SJSA1 (cell line): ENCODE measurements around the gene KCNQ1. TPM values are rescaled to one million over a fixed set of nuclear protein-coding genes. Genes with fewer than 3 reads are reported as not detected.

Source experiments
- DNase-seq, 2 experiments: peaks; one replicate each; pipeline ENCODE4 v3.0.0-alpha.2; 2015 to 2020; ENCODE audit warnings: low spot score in 2 of 2, low read depth in 1 of 2
- H3K27ac ChIP-seq: fragments of 250-450 bp; sonication (Bioruptor Pico); 2 replicates; pipeline ENCODE4 v1.5.1; 2020; ENCODE audit warnings: mild to moderate bottlenecking, moderate library complexity
- H3K27me3 ChIP-seq: fragments of 250-450 bp; sonication (Bioruptor Pico); replicated peaks from 2 replicates; pipeline ENCODE4 v1.5.1; 2020; ENCODE audit warnings: mild to moderate bottlenecking, moderate library complexity
- H3K36me3 ChIP-seq: fragments of 250-450 bp; sonication (Bioruptor Pico); 2 replicates; pipeline ENCODE4 v1.5.1; 2020; ENCODE audit warnings: mild to moderate bottlenecking
- H3K4me1 ChIP-seq: fragments of 250-450 bp; sonication (Bioruptor Pico); replicated peaks from 2 replicates; pipeline ENCODE4 v1.6.1; 2021; ENCODE audit warnings: mild to moderate bottlenecking
- H3K4me3 ChIP-seq: fragments of 250-450 bp; sonication (Bioruptor Pico); 2 replicates; pipeline ENCODE4 v1.5.1; 2020; ENCODE audit warnings: mild to moderate bottlenecking
- H3K9me3 ChIP-seq: fragments of 250-450 bp; sonication (Bioruptor Pico); replicated peaks from 2 replicates; pipeline ENCODE4 v1.5.1; 2020; ENCODE audit warnings: mild to moderate bottlenecking
- total RNA-seq: library from RNA; depleted of rRNA; stranded (reverse); fragments of >200 nt; shearing (Covaris generic); gene quantifications from 2 replicates; pipeline ENCODE4 v1.2.3, GENCODE V29; 2014

The KCNQ1 gene
- total RNA-seq, 1 experiment from 2014 or later = not detected

DNA sequence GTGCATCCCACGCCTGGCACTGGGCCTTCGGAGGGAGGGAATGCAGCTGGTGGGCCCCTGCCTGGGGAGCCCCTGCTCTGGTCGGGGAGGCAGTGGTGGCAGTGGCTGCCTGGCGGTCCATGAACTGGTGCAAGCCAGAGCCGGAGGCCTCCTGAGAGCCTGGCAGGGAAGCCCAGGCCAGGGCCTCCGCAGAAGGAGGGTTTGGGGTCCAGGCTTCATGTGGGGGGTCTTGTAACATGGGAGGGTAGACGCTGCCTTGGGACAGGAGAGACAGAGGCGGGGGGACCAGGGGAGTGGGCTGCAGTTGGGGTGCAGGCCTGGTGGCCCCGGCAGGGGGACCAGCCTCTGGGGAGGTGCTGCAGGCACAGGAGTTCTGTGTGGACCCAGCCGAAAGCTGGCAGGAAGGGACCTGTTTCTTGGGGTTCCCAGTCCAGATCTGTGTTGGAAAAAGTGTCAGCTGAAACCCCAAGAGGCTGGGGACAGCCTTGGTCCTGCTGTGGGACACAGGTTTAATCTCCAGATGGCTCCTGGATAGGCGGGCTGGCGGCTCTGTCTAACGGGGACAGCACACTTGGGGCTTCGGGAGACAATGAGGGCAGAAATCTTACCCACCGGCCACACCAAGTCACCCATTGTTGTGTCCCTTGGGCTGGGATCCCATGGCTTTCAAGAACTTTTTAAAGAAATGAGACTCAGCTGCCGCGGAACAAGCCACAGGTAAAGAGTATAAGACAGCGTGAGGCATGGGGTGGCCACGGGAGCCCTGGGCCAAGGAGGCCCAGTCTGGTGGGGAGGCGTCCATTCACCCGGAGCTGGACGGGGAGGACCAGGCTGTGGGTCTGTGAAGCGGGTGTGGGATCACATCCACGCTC, 73.5 kb downstream of the KCNQ1 start:
- Histone ChIP-seq H3K27me3 (peaks cover 55% of the 10 kb centered on the region), H3K9me3 (no peaks in the 10 kb centered on the region; the same call in 1 of the 2 replicates), H3K36me3 (no peaks in the 10 kb centered on the region), H3K4me1 (no peaks in the 10 kb centered on the region), H3K4me3 (no peak overlapping the region), H3K27ac (no peak overlapping the region)
- peak in 1 of 2 experiments; percentile 35 for DNase-seq

GRCh38 chr11:2518983-2519340, 74.2 kb downstream of the KCNQ1 start:
- Histone ChIP-seq H3K4me3 (no peak overlapping the region), H3K9me3 (no peaks in the 10 kb centered on the region; the same call in 1 of the 2 replicates), H3K4me1 (no peaks in the 10 kb centered on the region), H3K27ac (no peak overlapping the region), H3K36me3 (no peaks in the 10 kb centered on the region), H3K27me3 (peaks cover 58% of the 10 kb centered on the region)
- DNase-seq = peak in 1 of 2 experiments; percentile 45

DNA sequence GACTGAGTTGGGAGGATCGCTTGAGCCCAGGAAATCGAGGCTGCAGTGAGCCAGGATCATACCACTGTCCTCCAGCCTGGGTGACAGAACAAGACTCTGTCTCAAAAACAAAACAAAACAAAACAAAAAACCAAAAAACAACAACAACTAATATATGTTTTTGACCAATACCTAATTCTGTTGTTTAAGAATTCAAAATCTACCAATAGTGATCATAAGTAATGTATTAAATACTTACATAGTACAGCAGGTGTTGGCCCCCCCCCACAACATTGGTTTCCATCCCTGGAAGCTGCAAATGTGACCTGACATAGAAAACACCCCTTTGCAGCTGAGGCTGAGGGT, 74.7 kb downstream of the KCNQ1 start:
- H3K4me1 ChIP-seq = no peaks in the 10 kb centered on the region
- no peak overlapping the region for H3K4me3 ChIP-seq
- H3K27ac ChIP-seq = no peak overlapping the region
- H3K36me3 ChIP-seq = no peaks in the 10 kb centered on the region
- peaks cover 62% of the 10 kb centered on the region for H3K27me3 ChIP-seq
- no peak for DNase-seq
- H3K9me3 ChIP-seq = no peaks in the 10 kb centered on the region; the same call in 1 of the 2 replicates

DNA sequence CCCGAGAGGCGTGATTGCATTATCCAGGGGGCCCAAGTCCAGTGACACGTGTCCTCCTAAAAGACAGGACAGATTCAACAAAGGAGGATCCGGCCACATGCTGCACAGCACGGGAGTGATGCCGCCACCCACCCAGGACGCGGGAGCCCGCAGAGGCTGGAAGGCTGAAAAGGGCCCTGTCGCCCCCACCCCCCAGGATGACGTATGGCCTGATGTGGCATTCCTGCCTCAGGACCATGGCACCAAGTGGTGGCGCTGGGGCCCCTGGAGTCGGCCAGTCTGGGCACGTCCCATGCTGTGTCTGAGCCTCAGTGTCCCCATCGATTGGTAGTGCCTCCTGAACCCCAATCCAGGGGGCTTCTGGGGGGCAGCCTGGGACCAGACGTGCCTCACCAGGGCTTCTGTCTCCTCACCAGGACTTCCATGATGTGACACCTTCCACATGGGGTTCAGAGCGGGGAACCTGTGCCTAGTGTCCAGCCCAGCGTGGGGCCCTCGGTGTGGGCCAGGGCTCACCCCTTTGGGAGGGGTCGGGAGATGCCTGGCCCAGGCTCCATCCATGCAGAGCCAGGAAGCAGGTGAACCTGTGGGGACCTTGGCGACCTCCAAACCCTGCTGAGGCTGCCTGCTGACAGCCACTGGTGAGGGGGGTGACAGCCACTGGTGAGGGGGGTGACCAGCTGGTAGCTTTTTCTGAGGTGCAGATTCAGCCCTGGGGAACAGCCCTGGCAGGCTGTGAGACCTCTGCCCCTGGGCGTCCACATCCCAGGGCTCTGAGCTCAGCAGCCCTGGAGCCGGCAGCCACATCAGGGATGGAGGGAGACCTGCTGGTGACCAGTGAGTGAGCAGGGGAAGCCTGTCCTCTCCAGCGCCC, 75.3 kb downstream of the KCNQ1 start:
- Histone ChIP-seq H3K9me3 (no peaks in the 10 kb centered on the region; the same call in 1 of the 2 replicates), H3K27ac (no peak overlapping the region), H3K4me3 (no peak overlapping the region), H3K36me3 (no peaks in the 10 kb centered on the region), H3K27me3 (peaks cover 68% of the 10 kb centered on the region), H3K4me1 (no peaks in the 10 kb centered on the region)
- DNase-seq = peak in 1 of 2 experiments; percentile 47

GRCh38 chr11:2520736-2521035, 75.9 kb downstream of the KCNQ1 start:
- no peaks in the 10 kb centered on the region for H3K36me3 ChIP-seq
- H3K4me3 ChIP-seq = no peak overlapping the region
- no peaks in the 10 kb centered on the region for H3K4me1 ChIP-seq
- no peaks in the 10 kb centered on the region; the same call in 1 of the 2 replicates for H3K9me3 ChIP-seq
- peaks cover 73% of the 10 kb centered on the region for H3K27me3 ChIP-seq
- no peak overlapping the region for H3K27ac ChIP-seq
- no peak for DNase-seq

- H3K4me3 ChIP-seq = no peak overlapping the region
- no peaks in the 10 kb centered on the region for H3K36me3 ChIP-seq
- peaks cover 79% of the 10 kb centered on the region for H3K27me3 ChIP-seq
- peak in 1 of 2 experiments; percentile 47 for DNase-seq
- H3K9me3 ChIP-seq = no peaks in the 10 kb centered on the region; the same call in 1 of the 2 replicates
- H3K4me1 ChIP-seq = no peaks in the 10 kb centered on the region
- H3K27ac ChIP-seq = no peak overlapping the region
Measured at GRCh38 chr11:2521081-2521732, 76.4 kb downstream of the KCNQ1 start.

DNA sequence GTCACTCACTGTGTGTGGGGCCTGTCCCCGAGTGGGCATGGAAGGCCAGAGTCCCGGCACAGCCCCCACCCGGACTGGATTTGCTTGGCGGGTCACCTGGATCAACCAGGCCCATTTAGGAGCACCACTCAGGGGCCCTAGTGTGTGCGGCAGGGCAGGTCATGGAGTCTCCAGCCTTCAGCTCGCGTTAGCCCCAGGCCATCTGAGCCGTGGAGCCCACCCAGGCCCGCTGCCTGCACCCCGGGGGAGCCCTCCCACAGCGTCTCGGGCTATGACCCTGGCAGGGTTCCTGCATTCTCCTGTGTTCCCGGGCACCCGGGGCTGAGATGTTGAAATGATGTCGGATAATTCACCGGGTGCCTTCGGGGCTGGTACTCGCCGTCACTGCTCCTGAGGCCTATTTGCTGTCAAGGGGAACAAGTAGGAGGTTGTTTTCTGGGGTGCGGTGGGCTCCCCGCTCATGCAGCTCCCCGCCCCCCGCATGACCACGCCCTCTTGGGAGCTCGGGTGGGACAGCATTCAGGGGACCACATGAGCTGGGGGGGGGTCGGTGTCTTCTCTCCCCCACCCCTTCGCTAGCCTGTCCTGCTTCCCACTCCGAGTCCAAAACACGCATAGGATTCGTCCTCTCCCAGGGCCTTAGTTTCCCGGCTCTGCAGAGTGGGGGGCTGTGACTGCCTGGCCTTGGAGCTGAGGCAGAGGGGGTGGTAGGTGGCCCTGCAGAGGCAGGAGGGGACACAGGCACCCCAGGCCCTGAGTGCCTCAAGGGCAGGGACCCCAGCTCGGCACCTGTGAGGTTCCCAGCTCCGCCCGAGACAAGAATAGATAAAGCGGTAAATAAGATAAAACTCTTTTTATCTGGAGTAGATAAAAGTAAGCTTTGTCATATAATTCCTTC, 77.2 kb downstream of the KCNQ1 start:
- H3K27me3 ChIP-seq = peaks cover 85% of the 10 kb centered on the region
- DNase-seq = peak in 1 of 2 experiments; percentile 46
- no peak overlapping the region for H3K4me3 ChIP-seq

DNA sequence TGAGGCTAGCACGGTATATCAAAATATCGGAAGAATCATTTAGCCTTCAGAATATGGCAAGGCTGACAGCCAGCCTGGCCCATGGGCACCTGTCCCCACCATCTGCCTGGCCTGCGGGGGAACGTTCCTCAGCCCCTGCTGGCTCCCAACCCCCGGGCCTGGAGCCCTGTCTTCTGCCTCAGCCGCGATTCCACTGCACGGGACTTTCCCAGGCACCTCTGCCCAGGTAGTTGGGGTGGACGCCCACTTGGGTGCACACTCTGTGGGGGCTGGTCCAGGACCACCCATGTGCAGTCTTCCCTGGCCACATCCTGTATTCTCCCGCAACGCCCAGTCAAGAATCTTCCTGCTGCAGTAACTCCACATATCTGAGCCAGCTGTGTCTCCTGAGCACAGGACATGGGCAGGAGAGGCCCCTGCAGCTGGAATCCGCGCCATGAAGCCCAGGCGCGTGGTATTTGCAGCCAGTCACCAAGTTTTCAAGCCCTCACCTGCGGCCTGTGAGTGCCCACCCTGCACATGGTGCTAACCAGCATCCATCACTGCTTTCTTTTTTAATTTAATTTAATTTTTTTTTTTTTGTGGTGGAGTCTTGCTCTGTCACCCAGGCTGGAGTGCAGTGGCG, 77.9 kb downstream of the KCNQ1 start:
- DNase-seq = no peak
- H3K27me3 ChIP-seq = peaks cover 93% of the 10 kb centered on the region
- H3K36me3 ChIP-seq = no peaks in the 10 kb centered on the region
- no peak overlapping the region for H3K4me3 ChIP-seq
- H3K4me1 ChIP-seq = no peaks in the 10 kb centered on the region
- no peak overlapping the region for H3K27ac ChIP-seq
- H3K9me3 ChIP-seq = no peaks in the 10 kb centered on the region; the same call in 1 of the 2 replicates

More for the DNA sequence above, 77.2 kb downstream of the KCNQ1 start:
- Histone ChIP-seq H3K9me3 (no peaks in the 10 kb centered on the region; the same call in 1 of the 2 replicates), H3K4me1 (no peaks in the 10 kb centered on the region), H3K36me3 (no peaks in the 10 kb centered on the region), H3K27ac (no peak overlapping the region)

- Histone ChIP-seq H3K27ac (no peak overlapping the region), H3K27me3 (peaks cover 84% of the 10 kb centered on the region), H3K4me1 (no peaks in the 10 kb centered on the region), H3K36me3 (no peaks in the 10 kb centered on the region), H3K9me3 (no peaks in the 10 kb centered on the region; the same call in 1 of the 2 replicates), H3K4me3 (no peak overlapping the region)
- DNase-seq = peak in 1 of 2 experiments; percentile 44
Measured at GRCh38 chr11:2523821-2524391, 79.1 kb downstream of the KCNQ1 start.

DNA sequence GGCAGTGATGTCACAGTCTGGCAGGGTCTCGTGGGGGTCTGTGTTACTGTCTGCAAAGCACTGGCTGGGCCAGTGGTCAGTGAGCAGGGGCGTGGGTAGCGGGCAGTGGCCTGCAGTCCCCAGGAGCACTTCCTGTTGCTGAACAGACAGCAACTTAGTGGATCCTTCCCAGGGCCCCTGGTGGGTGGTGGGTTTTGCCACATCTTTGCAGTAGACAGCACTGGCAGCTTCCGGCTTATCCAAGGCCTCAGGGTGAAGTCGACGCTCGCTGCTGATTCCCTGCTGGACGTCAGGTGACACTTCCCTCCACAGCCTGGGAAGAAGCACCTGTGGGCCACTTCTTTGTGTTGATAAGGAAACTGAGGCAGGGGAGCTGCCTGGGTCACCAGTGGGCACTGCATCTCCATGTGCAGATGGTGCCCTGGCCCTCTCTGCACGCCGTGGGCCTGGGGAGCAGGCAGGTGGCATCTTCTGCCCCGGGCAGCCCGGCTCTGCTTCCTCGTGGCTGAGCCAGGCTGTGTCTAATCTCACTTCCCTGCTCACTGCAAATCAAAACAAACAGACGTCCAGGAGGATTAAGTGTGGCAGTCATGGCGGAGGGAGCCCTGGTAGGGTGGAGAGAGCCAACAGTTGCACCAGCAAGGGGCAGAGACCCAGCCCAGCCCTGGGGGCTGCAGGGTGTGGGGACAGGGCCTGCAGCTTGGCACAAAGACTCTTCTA, 79.8 kb downstream of the KCNQ1 start:
- peak in 1 of 2 experiments; percentile 44 for DNase-seq
- Histone ChIP-seq H3K27me3 (peaks cover 77% of the 10 kb centered on the region), H3K27ac (no peak overlapping the region), H3K4me3 (no peak overlapping the region), H3K9me3 (no peaks in the 10 kb centered on the region; the same call in 1 of the 2 replicates), H3K36me3 (no peaks in the 10 kb centered on the region), H3K4me1 (no peaks in the 10 kb centered on the region)

DNA sequence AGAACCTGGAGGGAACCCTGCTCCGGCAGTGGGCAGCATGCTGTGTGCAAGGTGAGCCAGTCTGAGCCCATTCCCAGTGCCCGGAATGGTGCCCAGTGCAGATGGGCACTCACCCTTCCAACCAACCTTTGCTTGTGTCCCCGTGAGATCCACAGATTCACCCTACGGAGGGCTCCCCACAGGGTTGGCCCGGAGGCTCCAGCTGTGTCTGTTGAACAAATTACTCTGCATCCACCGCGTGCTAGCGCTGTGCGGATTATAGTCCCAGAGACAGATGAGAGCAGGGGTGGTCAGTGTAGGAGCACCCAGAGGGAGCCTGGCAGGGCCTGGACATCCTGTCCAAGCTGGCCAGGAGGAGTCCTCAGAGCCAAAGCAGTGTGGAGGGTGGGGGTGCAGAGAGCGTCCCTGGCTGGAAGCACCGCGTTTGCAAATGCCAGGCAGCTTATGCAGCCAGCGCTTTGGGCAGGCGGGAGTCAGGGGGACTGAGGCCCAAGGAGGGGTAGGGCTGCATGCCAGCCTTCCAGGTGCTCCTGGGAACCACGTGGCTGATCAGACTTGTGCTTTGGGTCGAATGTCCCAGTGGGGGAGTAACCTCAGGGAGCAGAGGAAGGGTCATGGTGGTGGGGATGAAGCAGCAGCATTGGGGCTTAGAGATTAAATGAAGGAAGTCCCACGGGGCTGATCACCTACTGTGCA, 80.5 kb downstream of the KCNQ1 start:
- no peak overlapping the region for H3K27ac ChIP-seq
- no peak overlapping the region for H3K4me3 ChIP-seq
- H3K9me3 ChIP-seq = no peaks in the 10 kb centered on the region; the same call in 1 of the 2 replicates
- H3K36me3 ChIP-seq = no peaks in the 10 kb centered on the region
- H3K27me3 ChIP-seq = peaks cover 71% of the 10 kb centered on the region
- DNase-seq = peak in 1 of 2 experiments; percentile 39
- H3K4me1 ChIP-seq = no peaks in the 10 kb centered on the region
